COLO668 (cell line): ENCODE results near the gene CXXC5.

Source experiments
- DNase-seq: peaks from one replicate; lab custom pipeline; 2025; ENCODE audit not compliant: unreplicated experiment; lab: John Stamatoyannopoulos, UW

Gene CXXC5

GRCh38 chr5:139638090-139638735 is 9.9 kb upstream of the CXXC5 start:
- peak; percentile 86 for DNase-seq

GRCh38 chr5:139638736-139639618 is 9.2 kb upstream of the CXXC5 start:
- DNase-seq = peak; percentile 32

- no peak for DNase-seq
Observed at GRCh38 chr5:139639619-139640380, 8.3 kb upstream of the CXXC5 start.

- DNase-seq = no peak
Observed at GRCh38 chr5:139640421-139641115, 7.6 kb upstream of the CXXC5 start.

- DNase-seq = no peak
Observed at GRCh38 chr5:139641116-139642080, 6.8 kb upstream of the CXXC5 start.

GRCh38 chr5:139642213-139642612 is 5.9 kb upstream of the CXXC5 start:
- DNase-seq = no peak

GRCh38 chr5:139642891-139643871 is 5.0 kb upstream of the CXXC5 start:
- DNase-seq = peak; percentile 62

GRCh38 chr5:139644001-139644456 is 4.1 kb upstream of the CXXC5 start:
- DNase-seq = no peak

GRCh38 chr5:139644646-139645429 is 3.3 kb upstream of the CXXC5 start:
- no peak for DNase-seq

- no peak for DNase-seq
Observed at GRCh38 chr5:139645430-139645871, 2.7 kb upstream of the CXXC5 start.

- no peak for DNase-seq
Observed at GRCh38 chr5:139646111-139646510, 2.0 kb upstream of the CXXC5 start.

GRCh38 chr5:139646912-139647505 is 1.1 kb upstream of the CXXC5 start:
- DNase-seq = no peak

- no peak for DNase-seq
Observed at GRCh38 chr5:139647506-139648204, 494 bp upstream of the CXXC5 start.

- DNase-seq = peak; percentile 38
Observed at GRCh38 chr5:139649082-139649991, 1.2 kb downstream of the CXXC5 start.

- peak; percentile 35 for DNase-seq
Observed at GRCh38 chr5:139650031-139650688, 2.0 kb downstream of the CXXC5 start.
